ENCODE measurements around the gene PCMT1. TPM values are rescaled to one million over a fixed set of nuclear protein-coding genes. Genes with fewer than 3 reads are reported as not detected.

The PCMT1 gene
- total and polyA plus RNA-seq, 9 of the 15 experiments (the other 6 are each of a cell fraction or from before 2014, with no cell fraction given) = 217 to 541 (median 327) TPM

DNA sequence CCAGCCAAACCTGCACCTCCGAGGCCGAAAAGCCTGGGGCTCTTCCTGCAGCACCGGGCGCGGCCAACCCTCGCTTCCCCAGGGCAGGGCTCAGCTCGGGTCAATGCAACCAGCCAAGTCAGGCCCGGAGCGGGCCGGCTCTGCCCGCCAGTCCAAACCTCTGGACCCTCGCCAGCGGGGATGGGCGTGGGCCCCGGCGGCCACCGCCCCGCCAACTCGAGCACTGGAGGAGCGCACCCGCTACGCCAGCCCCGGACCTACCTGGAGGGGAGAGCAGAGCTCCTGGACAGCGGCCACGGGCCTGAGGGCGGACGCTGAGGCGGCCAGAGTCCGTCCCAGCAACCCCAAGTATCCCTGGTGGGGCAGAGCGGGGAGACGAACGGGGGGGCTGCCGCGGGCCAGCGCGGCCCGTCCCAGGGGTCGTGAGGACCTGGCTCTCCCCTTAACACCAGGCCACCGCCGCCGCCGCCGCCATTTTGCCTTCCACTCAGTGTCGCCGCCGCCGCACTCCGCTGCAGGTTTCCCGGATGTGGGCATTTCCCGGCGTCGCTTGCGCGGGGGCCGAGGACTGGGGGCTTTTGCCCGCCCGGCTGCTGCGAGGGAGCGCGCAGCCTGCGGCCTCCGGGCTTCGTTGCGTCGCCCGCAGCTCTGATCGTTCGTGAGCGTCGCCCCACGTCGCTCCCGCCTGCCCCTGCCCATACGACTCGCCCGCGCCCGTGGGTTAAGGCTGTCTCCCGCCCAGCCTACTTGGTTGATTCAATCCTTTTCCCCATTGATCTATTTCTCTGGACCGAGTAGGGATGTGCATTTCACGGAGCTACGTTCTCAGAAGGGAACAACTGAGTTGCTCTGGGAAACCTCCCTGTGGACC lies 31.7 kb upstream of the PCMT1 start, which contains the start of gene LATS1 (continued):
- TF ChIP-seq SOX6 (IDR thresholded peaks at IDR 0.05) = 0 out of 2 replicates have a peak, but pooled peaks have one; percentile 55
- peak; percentile 49; the same call in 1 of the 2 replicates for TF ChIP-seq FOSL1 (tag; conservative IDR thresholded peaks at IDR 0.05)
- TF ChIP-seq, protein P1, sequence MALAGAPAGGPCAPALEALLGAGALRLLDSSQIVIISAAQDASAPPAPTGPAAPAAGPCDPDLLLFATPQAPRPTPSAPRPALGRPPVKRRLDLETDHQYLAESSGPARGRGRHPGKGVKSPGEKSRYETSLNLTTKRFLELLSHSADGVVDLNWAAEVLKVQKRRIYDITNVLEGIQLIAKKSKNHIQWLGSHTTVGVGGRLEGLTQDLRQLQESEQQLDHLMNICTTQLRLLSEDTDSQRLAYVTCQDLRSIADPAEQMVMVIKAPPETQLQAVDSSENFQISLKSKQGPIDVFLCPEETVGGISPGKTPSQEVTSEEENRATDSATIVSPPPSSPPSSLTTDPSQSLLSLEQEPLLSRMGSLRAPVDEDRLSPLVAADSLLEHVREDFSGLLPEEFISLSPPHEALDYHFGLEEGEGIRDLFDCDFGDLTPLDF (CRISPR knock-in tag; IDR thresholded peaks at IDR 0.05) = peak; percentile 81; the same call in 1 of the 2 replicates
- no peak for TF ChIP-seq ILK (tag; IDR thresholded peaks at IDR 0.05; ENCODE audit: borderline replicate concordance, low read depth)
- TF ChIP-seq TGIF2 (CRISPR knock-in tag; IDR thresholded peaks at IDR 0.05) = peak; percentile 47; the same call in 1 of the 2 replicates
- no peak for TF ChIP-seq ZNF23 (CRISPR knock-in tag; IDR thresholded peaks at IDR 0.05)
- TF ChIP-seq HNRNPLL (IDR thresholded peaks at IDR 0.05; ENCODE audit: low read depth, low read length, poor library complexity, severe bottlenecking) = peak; percentile 86
- TF ChIP-seq SMARCC2 (IDR thresholded peaks at IDR 0.05; ENCODE audit: low read depth) = peak; percentile 49; the same call in 1 of the 2 replicates
- TF ChIP-seq, protein P2, sequence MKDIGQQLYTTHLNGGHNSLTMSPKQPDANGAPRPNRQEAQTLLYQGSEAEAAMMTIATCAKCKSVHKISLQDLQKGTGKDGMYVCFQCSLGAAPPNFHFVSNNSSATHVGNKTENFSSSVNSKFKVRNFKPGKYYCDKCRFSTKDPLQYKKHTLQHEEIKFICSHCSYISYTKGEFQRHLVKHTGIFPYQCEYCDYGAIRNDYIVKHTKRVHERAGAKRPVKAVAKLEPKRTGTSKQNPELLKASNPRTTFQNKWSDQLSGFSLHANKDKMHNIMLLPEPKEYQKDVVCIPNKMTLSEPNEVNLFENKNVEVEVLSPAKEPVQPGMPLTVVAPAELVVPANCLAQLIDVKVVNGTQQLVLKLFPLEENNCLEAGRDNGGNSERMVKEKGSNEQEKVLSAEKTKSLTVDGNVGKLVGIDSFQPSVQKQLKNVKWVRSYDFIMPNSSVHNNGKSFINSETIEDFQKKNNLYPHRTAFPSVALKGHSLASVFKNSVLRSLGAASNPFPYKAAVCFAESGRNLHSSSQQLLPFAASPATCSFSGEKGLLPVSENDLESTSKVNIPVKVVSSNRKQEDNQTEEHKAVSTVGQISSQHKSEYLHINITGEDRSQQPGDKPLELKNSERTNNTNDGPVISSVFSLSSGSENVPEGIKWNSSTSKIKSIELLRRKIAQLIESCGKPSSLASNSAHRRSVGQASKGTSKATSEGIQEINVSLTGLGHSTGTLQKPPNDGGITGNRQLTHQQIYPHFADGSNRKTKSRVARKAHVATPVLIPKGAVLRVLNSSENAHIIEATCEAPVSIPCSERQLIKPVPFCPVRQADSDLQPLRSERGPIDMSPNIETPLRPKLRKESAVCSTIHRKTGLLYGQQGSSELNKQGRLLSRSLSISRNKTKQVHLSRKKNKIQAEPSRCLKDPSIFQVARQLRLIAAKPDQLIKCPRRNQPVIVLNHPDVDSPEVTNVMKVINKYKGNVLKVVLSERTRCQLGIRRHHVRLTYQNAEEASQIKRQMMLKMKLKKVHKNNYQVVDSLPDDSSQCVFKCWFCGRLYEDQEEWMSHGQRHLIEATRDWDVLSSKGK (CRISPR knock-in tag; IDR thresholded peaks at IDR 0.05) = no peak
- no peak for TF ChIP-seq ZNF584 (CRISPR knock-in tag; IDR thresholded peaks at IDR 0.05; ENCODE audit: low read depth)
- no peak for TF ChIP-seq MAFF (IDR thresholded peaks at IDR 0.05; ENCODE audit: low read length)
- no peak for TF ChIP-seq PHB2 (IDR thresholded peaks at IDR 0.05; ENCODE audit: low read depth)
- TF ChIP-seq HLTF (IDR thresholded peaks at IDR 0.05) = peak; percentile 30; the same call in 1 of the 2 replicates
- no peak for TF ChIP-seq MAFK (IDR thresholded peaks at IDR 0.05; ENCODE audit: low read length)
- no peak for TF ChIP-seq ZNF785 (CRISPR knock-in tag; IDR thresholded peaks at IDR 0.05)
- TF ChIP-seq, protein P3, sequence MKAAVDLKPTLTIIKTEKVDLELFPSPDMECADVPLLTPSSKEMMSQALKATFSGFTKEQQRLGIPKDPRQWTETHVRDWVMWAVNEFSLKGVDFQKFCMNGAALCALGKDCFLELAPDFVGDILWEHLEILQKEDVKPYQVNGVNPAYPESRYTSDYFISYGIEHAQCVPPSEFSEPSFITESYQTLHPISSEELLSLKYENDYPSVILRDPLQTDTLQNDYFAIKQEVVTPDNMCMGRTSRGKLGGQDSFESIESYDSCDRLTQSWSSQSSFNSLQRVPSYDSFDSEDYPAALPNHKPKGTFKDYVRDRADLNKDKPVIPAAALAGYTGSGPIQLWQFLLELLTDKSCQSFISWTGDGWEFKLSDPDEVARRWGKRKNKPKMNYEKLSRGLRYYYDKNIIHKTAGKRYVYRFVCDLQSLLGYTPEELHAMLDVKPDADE (conservative IDR thresholded peaks at IDR 0.05; ENCODE audit: control insufficient read depth, low read depth, low read length) = peak; percentile 92
- TF ChIP-seq, protein P4, sequence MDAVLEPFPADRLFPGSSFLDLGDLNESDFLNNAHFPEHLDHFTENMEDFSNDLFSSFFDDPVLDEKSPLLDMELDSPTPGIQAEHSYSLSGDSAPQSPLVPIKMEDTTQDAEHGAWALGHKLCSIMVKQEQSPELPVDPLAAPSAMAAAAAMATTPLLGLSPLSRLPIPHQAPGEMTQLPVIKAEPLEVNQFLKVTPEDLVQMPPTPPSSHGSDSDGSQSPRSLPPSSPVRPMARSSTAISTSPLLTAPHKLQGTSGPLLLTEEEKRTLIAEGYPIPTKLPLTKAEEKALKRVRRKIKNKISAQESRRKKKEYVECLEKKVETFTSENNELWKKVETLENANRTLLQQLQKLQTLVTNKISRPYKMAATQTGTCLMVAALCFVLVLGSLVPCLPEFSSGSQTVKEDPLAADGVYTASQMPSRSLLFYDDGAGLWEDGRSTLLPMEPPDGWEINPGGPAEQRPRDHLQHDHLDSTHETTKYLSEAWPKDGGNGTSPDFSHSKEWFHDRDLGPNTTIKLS (IDR thresholded peaks at IDR 0.05; ENCODE audit: borderline replicate concordance, low read depth) = 0 out of 2 replicates have a peak, but pooled peaks have one; percentile 49
- TF ChIP-seq, protein P5, sequence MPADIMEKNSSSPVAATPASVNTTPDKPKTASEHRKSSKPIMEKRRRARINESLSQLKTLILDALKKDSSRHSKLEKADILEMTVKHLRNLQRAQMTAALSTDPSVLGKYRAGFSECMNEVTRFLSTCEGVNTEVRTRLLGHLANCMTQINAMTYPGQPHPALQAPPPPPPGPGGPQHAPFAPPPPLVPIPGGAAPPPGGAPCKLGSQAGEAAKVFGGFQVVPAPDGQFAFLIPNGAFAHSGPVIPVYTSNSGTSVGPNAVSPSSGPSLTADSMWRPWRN (IDR thresholded peaks at IDR 0.05; ENCODE audit: low read depth) = no peak
- TF ChIP-seq ARNT (IDR thresholded peaks at IDR 0.05) = no peak
